Endothelial cell (in vitro differentiated cells): ENCODE results near the gene DNAJC5. TPM values are rescaled to one million over a fixed set of nuclear protein-coding genes. Genes with fewer than 3 reads are reported as not detected.

Experiments used
- DNase-seq: peaks from one replicate; pipeline ENCODE4 v3.0.0; 2021; ENCODE audit warnings: low spot score
- H3K27ac Mint-ChIP-seq: one replicate; pipeline ENCODE4 v1.8.0; 2021; ENCODE audit warnings: mixed read lengths, inconsistent platforms; ENCODE audit not compliant: unreplicated experiment
- H3K27me3 Mint-ChIP-seq: one replicate; pipeline ENCODE4 v1.8.0; 2021; ENCODE audit warnings: mild to moderate bottlenecking, moderate library complexity, mixed read lengths, inconsistent platforms; ENCODE audit not compliant: unreplicated experiment
- H3K36me3 Mint-ChIP-seq: one replicate; pipeline ENCODE4 v1.8.0; 2021; ENCODE audit warnings: mild to moderate bottlenecking, low read depth, mixed read lengths, inconsistent platforms; ENCODE audit not compliant: unreplicated experiment
- H3K4me1 Mint-ChIP-seq: one replicate; pipeline ENCODE4 v1.8.0; 2021; ENCODE audit warnings: mild to moderate bottlenecking, mixed read lengths, inconsistent platforms; ENCODE audit not compliant: unreplicated experiment
- H3K4me3 Mint-ChIP-seq: one replicate; pipeline ENCODE4 v1.8.0; 2021; ENCODE audit warnings: mild to moderate bottlenecking, mixed read lengths, inconsistent platforms; ENCODE audit not compliant: unreplicated experiment
- H3K9me3 Mint-ChIP-seq: one replicate; pipeline ENCODE4 v1.8.0; 2021; ENCODE audit warnings: mixed read lengths, inconsistent platforms; ENCODE audit not compliant: unreplicated experiment
- total RNA-seq: library from RNA; stranded (reverse); fragmentation: NEBNext Ultra II Directional; extraction: Animal tissue kit (Norgen Biotek cat#: 25700); gene quantifications from one replicate; pipeline ENCODE4 v1.2.1, GENCODE V29; 2021; ENCODE audit not compliant: unreplicated experiment
- TF ChIP-seq, protein P1 (sequence below): fragments of 200-600 bp; sonication (generic); IDR thresholded peaks from one replicate; pipeline ENCODE4 v1.5.0; 2021; ENCODE audit warnings: antibody characterized with exemption; ENCODE audit not compliant: unreplicated experiment

DNAJC5 gene
- total RNA-seq, 1 donor from 2014 or later, result 54.4 TPM

DNA sequence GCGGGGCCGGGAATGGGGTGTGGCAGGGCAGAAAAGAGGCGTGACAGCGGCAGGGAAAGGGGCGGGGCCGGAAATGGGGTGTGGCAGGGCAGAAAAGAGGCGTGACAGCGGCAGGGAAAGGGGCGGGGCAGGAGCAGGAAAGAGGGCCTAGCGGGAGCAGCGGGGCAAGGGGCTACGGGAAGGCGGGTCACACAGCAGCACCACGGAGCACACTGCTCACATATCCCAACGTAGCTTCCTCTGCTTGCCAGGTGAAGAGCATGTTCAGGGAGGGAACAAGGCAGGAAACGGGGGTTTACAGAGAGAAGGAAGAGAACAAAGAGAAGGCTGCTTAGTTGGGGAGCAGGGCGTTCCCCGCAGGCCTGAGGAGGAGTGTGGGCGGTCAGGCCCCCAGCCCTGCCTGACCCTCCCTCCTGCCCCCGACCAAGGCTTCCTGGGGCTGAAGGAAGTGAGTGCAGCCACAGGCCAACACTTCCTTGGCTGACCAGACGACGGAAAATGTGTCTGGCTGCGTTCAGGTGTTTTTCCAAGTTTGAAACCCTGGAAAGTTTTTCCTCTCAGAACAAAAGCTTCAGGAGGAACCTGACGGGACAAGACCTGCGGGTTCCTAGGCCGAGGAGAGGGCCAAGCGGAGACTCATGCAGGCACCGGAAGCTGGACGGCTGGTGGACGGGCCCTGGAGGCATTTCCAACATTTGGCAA, 47.5 kb downstream of the DNAJC5 start:
- TF ChIP-seq, protein P1, sequence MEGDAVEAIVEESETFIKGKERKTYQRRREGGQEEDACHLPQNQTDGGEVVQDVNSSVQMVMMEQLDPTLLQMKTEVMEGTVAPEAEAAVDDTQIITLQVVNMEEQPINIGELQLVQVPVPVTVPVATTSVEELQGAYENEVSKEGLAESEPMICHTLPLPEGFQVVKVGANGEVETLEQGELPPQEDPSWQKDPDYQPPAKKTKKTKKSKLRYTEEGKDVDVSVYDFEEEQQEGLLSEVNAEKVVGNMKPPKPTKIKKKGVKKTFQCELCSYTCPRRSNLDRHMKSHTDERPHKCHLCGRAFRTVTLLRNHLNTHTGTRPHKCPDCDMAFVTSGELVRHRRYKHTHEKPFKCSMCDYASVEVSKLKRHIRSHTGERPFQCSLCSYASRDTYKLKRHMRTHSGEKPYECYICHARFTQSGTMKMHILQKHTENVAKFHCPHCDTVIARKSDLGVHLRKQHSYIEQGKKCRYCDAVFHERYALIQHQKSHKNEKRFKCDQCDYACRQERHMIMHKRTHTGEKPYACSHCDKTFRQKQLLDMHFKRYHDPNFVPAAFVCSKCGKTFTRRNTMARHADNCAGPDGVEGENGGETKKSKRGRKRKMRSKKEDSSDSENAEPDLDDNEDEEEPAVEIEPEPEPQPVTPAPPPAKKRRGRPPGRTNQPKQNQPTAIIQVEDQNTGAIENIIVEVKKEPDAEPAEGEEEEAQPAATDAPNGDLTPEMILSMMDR, result no peak
- H3K4me3 Mint-ChIP-seq, result peak overlapping the region; percentile 85
- H3K9me3 Mint-ChIP-seq, result no peaks in the 10 kb centered on the region
- peaks cover 15% of the 10 kb centered on the region for H3K36me3 Mint-ChIP-seq
- peak overlapping the region; percentile 90 for H3K27ac Mint-ChIP-seq
- DNase-seq, result peak; percentile 53
- H3K4me1 Mint-ChIP-seq, result peaks cover 11% of the 10 kb centered on the region
- peaks cover 11% of the 10 kb centered on the region for H3K27me3 Mint-ChIP-seq

DNA sequence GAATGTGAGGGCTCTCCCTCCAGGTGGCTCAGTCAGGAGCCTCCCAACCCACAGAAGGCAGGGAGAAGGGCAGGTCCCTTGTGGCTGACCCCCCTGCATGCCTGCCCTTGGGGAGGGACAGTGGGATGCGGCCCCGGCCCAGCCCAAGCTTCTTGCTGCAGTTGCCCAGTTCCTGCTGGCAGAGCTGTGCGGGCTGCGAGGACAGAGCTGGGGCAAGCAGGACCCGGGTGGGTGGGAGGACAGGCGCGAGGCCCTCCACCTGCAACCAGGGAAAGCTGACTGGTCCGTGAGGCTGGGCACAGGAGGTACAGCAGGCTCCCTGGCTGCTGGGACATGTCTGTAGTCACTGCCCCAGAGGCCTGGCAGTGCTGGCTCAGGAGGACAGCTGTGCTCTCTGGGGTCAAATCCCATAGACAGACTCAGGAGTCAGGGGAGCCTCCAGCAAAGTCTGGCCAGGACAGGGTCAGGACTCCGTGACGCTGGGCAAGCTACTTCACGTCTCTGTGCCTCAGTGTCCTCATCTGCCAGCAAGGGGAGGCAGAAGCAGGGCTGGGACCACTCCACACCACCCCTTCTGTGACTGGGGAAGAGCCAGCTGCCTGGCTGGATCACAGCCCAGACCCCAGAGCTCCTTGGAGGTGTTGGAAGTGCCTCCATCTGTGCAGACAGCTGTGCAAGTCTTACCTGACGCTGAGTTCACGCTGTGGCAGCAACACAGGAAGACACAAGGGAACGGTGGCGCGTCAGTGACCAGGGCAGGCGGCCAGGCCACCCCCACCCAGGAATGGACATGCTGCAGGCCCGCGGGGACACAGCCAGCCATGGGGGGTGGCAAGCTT, 48.3 kb downstream of the DNAJC5 start:
- no peaks in the 10 kb centered on the region for H3K9me3 Mint-ChIP-seq
- H3K27me3 Mint-ChIP-seq, result peaks cover 9% of the 10 kb centered on the region
- H3K27ac Mint-ChIP-seq, result no peak overlapping the region
- H3K36me3 Mint-ChIP-seq, result peaks cover 15% of the 10 kb centered on the region
- H3K4me3 Mint-ChIP-seq, result no peak overlapping the region
- TF ChIP-seq, protein P1, result no peak
- no peak for DNase-seq
- H3K4me1 Mint-ChIP-seq, result peaks cover 11% of the 10 kb centered on the region

DNA sequence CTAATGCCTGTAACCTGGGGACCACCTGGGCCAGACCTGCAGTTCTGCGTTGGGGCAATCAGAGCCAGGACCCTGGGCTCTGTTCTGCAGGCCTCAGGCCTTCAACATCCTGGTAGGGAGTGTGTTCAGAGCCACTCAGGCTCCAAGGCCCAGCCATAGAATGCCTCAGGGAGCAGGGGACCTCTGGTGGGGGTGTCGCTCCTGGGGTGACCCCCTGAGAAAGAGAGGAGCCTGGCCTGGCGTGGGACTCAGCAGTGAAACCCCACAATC, 48.8 kb downstream of the DNAJC5 start:
- peaks cover 15% of the 10 kb centered on the region for H3K36me3 Mint-ChIP-seq
- peaks cover 15% of the 10 kb centered on the region for H3K4me1 Mint-ChIP-seq
- no peak overlapping the region for H3K4me3 Mint-ChIP-seq
- peaks cover 13% of the 10 kb centered on the region for H3K27me3 Mint-ChIP-seq
- H3K9me3 Mint-ChIP-seq, result no peaks in the 10 kb centered on the region
- TF ChIP-seq, protein P1, result no peak
- H3K27ac Mint-ChIP-seq, result no peak overlapping the region
- DNase-seq, result no peak

DNA sequence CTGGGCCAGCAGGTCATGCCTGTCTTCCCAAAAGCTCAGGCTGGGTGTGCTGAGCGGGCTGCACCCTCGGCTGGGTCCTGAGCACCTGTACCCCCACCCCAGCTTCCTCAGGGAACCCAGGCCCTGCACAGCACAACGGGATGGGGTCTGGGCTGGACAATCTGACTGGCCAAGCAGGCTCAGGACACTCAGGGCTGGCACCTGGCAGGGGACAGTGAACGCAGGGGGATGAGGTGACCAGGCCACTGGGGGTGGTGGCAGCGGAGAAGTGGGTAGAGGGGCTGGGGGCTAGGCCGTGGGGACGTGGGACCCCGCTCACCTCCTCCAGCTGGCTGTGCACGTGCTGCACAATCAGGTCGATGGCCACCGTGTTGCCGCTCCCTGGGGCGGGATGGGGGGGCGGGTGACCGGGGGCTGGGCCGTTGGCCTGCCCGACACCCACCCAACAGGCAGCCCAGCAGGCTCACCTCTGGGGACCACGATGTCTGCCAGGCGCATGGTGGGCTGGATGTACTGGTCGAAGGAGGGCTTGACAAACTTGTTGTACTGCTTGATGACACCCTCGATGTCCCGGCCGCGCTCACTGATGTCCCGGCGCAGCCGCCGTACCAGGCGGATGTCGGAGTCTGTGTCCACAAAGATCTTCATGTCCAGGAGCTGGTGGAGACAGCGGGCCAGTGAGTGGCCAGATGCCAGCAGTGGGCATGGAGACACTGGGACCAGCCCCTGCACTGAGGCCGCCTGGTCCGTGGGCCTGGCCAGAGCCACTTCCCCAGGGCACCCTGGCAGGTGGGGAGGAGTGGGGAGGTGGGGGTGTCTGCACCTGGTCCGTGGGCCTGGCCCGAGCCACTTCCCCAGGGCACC, 49.4 kb downstream of the DNAJC5 start:
- no peak overlapping the region for H3K27ac Mint-ChIP-seq

More for the DNA sequence above, 49.4 kb downstream of the DNAJC5 start:
- Mint-ChIP-seq H3K4me1 (peaks cover 18% of the 10 kb centered on the region), H3K36me3 (peaks cover 15% of the 10 kb centered on the region), H3K9me3 (no peaks in the 10 kb centered on the region), H3K27me3 (peaks cover 17% of the 10 kb centered on the region), H3K4me3 (no peak overlapping the region)
- TF ChIP-seq, protein P1, result no peak
- DNase-seq, result no peak
